ENCODE results near the gene XBP1. TPM values are rescaled to one million over a fixed set of nuclear protein-coding genes. Genes with fewer than 3 reads are reported as not detected.

The XBP1 gene
- total and polyA plus RNA-seq, 2 of the 13 experiments (the other 11 are each of a cell fraction or from before 2014, with no cell fraction given) = 416 to 427 TPM

DNA sequence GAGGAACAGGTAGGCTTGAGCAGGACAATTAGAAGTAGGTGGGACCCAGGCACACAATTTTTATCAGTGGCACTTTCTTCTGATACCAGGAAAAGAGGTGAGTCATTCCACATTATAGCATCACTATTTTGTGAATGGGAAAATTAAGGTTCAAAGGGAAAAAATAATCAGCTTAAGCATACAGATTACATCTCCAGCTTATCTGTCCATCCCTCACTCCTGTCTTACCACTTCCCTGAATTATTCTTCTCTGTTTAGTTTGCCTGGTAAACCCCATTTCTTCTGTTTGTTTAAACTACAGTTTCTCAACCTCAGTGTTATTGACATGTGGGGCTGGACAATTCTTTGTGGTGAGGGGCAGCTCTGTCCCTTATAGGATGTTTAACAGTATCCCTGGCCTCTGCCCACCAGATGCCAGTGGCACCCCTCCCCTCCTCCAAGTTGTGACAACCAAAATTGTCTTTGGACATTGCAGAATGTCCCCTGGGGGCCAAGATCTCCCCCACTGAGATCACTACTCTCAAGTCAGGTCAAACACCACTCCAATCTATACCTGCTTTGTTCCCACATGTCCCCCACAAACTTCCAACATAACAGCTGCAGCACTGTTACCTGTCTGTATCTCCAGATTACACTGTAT is 8.5 kb upstream of the XBP1 start (continued):
- TF ChIP-seq, protein P1, sequence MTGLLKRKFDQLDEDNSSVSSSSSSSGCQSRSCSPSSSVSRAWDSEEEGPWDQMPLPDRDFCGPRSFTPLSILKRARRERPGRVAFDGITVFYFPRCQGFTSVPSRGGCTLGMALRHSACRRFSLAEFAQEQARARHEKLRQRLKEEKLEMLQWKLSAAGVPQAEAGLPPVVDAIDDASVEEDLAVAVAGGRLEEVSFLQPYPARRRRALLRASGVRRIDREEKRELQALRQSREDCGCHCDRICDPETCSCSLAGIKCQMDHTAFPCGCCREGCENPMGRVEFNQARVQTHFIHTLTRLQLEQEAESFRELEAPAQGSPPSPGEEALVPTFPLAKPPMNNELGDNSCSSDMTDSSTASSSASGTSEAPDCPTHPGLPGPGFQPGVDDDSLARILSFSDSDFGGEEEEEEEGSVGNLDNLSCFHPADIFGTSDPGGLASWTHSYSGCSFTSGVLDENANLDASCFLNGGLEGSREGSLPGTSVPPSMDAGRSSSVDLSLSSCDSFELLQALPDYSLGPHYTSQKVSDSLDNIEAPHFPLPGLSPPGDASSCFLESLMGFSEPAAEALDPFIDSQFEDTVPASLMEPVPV (CRISPR knock-in tag; IDR thresholded peaks at IDR 0.05) = peak; percentile 48; the same call in 1 of the 2 replicates
- TF ChIP-seq FOXA1 (IDR thresholded peaks at IDR 0.05) = no peak
- peak; percentile 96 for TF ChIP-seq FOXA1 (CRISPR knock-in tag; IDR thresholded peaks at IDR 0.05)
- 0 out of 2 replicates have a peak, but pooled peaks have one; percentile 18 for TF ChIP-seq ZNF556 (CRISPR knock-in tag; IDR thresholded peaks at IDR 0.05; ENCODE audit: borderline replicate concordance)
- peak; percentile 57; the same call in 1 of the 2 replicates for TF ChIP-seq FOXK1 (CRISPR knock-in tag; IDR thresholded peaks at IDR 0.05; ENCODE audit: borderline replicate concordance, low read depth)
- peak; percentile 59; the same call in 1 of the 2 replicates for TF ChIP-seq ZNF331 (CRISPR knock-in tag; IDR thresholded peaks at IDR 0.05)
- TF ChIP-seq, protein P2, sequence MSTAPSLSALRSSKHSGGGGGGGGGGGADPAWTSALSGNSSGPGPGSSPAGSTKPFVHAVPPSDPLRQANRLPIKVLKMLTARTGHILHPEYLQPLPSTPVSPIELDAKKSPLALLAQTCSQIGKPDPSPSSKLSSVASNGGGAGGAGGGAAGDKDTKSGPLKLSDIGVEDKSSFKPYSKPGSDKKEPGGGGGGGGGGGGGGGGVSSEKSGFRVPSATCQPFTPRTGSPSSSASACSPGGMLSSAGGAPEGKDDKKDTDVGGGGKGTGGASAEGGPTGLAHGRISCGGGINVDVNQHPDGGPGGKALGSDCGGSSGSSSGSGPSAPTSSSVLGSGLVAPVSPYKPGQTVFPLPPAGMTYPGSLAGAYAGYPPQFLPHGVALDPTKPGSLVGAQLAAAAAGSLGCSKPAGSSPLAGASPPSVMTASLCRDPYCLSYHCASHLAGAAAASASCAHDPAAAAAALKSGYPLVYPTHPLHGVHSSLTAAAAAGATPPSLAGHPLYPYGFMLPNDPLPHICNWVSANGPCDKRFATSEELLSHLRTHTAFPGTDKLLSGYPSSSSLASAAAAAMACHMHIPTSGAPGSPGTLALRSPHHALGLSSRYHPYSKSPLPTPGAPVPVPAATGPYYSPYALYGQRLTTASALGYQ (CRISPR knock-in tag; IDR thresholded peaks at IDR 0.05) = peak; percentile 90
- peak; percentile 76; the same call in 1 of the 2 replicates for TF ChIP-seq ELF3 (CRISPR knock-in tag; IDR thresholded peaks at IDR 0.05)
- 0 out of 2 replicates have a peak, but pooled peaks have one; percentile 25 for TF ChIP-seq ZNF543 (CRISPR knock-in tag; IDR thresholded peaks at IDR 0.05)
- no peak for TF ChIP-seq SOX6 (IDR thresholded peaks at IDR 0.05)
- peak; percentile 94 for TF ChIP-seq SOX6 (CRISPR knock-in tag; IDR thresholded peaks at IDR 0.05)
- 0 out of 2 replicates have a peak, but pooled peaks have one; percentile 11 for TF ChIP-seq DPF2 (CRISPR knock-in tag; IDR thresholded peaks at IDR 0.05; ENCODE audit: borderline replicate concordance, low read depth)
- TF ChIP-seq ZNF143 (CRISPR knock-in tag; IDR thresholded peaks at IDR 0.05) = 0 out of 2 replicates have a peak, but pooled peaks have one; percentile 15
- TF ChIP-seq, protein P3, sequence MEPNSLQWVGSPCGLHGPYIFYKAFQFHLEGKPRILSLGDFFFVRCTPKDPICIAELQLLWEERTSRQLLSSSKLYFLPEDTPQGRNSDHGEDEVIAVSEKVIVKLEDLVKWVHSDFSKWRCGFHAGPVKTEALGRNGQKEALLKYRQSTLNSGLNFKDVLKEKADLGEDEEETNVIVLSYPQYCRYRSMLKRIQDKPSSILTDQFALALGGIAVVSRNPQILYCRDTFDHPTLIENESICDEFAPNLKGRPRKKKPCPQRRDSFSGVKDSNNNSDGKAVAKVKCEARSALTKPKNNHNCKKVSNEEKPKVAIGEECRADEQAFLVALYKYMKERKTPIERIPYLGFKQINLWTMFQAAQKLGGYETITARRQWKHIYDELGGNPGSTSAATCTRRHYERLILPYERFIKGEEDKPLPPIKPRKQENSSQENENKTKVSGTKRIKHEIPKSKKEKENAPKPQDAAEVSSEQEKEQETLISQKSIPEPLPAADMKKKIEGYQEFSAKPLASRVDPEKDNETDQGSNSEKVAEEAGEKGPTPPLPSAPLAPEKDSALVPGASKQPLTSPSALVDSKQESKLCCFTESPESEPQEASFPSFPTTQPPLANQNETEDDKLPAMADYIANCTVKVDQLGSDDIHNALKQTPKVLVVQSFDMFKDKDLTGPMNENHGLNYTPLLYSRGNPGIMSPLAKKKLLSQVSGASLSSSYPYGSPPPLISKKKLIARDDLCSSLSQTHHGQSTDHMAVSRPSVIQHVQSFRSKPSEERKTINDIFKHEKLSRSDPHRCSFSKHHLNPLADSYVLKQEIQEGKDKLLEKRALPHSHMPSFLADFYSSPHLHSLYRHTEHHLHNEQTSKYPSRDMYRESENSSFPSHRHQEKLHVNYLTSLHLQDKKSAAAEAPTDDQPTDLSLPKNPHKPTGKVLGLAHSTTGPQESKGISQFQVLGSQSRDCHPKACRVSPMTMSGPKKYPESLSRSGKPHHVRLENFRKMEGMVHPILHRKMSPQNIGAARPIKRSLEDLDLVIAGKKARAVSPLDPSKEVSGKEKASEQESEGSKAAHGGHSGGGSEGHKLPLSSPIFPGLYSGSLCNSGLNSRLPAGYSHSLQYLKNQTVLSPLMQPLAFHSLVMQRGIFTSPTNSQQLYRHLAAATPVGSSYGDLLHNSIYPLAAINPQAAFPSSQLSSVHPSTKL (CRISPR knock-in tag; IDR thresholded peaks at IDR 0.05) = peak; percentile 90
- TF ChIP-seq ONECUT2 (CRISPR knock-in tag; IDR thresholded peaks at IDR 0.05) = peak; percentile 49; the same call in 1 of the 2 replicates
- TF ChIP-seq ZMYM4 (CRISPR knock-in tag; IDR thresholded peaks at IDR 0.05) = peak; percentile 47
- peak; percentile 47; the same call in 1 of the 2 replicates for TF ChIP-seq ETV5 (CRISPR knock-in tag; IDR thresholded peaks at IDR 0.05; ENCODE audit: borderline replicate concordance)
- TF ChIP-seq TBX3 (IDR thresholded peaks at IDR 0.05; ENCODE audit: borderline replicate concordance) = peak; percentile 13; the same call in 1 of the 2 replicates
- TF ChIP-seq MIXL1 (CRISPR knock-in tag; IDR thresholded peaks at IDR 0.05) = peak; percentile 65
- TF ChIP-seq, protein P4, sequence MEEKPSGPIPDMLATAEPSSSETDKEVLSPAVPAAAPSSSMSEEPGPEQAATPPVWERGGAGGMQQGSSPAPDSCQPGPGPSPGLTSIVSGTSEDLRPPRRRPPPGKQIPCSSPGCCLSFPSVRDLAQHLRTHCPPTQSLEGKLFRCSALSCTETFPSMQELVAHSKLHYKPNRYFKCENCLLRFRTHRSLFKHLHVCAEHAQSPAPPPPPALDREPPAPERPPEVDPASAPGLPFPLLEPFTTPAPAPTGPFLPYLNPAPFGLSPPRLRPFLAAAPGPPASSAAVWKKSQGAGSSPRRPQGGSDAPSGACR (CRISPR knock-in tag; IDR thresholded peaks at IDR 0.05) = 0 out of 2 replicates have a peak, but pooled peaks have one; percentile 25
- peak; percentile 91 for TF ChIP-seq SOX5 (CRISPR knock-in tag; IDR thresholded peaks at IDR 0.05; ENCODE audit: borderline replicate concordance)

All from HepG2 (cell line).